NT2/D1 (cell line): ENCODE data around the gene IGF1R.

ENCODE experiments used
- SUZ12 ChIP-seq: IDR thresholded peaks from 2 replicates; pipeline ENCODE4 v1.6.1; 2011; ENCODE audit not compliant: insufficient read length, insufficient read depth; ENCODE audit errors: extremely low read depth
- ZNF274 ChIP-seq: IDR thresholded peaks from 2 replicates; pipeline ENCODE4 v1.6.1; 2011; ENCODE audit warnings: mild to moderate bottlenecking, low read depth, low read length

DNA sequence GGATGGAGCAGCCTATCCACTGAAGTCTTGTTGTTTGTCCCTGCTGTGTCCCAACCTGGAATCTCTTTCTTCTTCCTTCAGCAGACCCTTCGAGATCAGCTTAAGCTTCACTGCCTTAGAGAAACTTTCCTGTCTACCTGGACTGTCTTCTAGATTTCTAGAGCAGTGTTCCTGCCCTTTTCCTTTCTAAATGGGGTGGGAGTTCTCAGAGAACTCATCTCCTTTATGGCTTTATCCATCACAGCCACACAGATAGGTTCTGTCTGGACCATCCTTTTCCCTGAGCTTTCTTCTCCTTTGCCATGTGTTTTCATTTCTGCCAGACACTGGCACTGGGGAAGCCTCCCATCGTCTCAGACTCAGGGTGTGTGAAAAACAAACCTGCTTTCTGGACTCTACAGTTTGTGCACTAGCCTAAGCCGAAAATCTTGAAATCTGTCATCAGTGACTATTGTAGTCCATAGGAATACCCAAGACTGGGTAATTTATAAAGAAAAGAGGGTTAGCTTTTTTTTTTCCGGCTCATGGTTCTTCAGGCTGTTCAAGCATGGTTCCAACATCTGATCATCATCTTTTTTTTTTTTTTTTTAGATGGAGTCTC is 181.8 kb downstream of the IGF1R start:
- TF ChIP-seq ZNF274 (peak; percentile 93), SUZ12 (no peak)
